Esophagus squamous epithelium (tissue), 5 donors: ENCODE measurements around the gene METRN. TPM values are rescaled to one million over a fixed set of nuclear protein-coding genes. Genes with fewer than 3 reads are reported as not detected.

ENCODE experiments used
- DNase-seq: peaks from one replicate; lab custom pipeline; 2025; lab: John Stamatoyannopoulos, UW
- H3K27ac ChIP-seq, 4 donors: fragments of 200-600 bp; sonication (generic); one replicate each; pipeline ENCODE4 v1.5.1; 2016 to 2019; ENCODE audit warnings: mild to moderate bottlenecking in 1 of 4
- H3K27me3 ChIP-seq, 4 donors: fragments of 200-600 bp; sonication (generic); 1 replicate in 3 of 4; 2 replicates in 1 of 4; pipeline versions ENCODE4 v1.5.1 to v1.6.0; 2017 to 2021; ENCODE audit warnings: antibody characterized with exemption in 1 of 4
- H3K36me3 ChIP-seq, 3 donors: fragments of 200-600 bp; sonication (generic); one replicate each; pipeline ENCODE4 v1.5.1; 2016 to 2019
- H3K4me1 ChIP-seq, 3 donors: fragments of 200-600 bp; sonication (generic); one replicate each; pipeline ENCODE4 v1.5.1; 2017 to 2019
- H3K4me3 ChIP-seq, 4 donors: fragments of 200-600 bp; sonication (generic); 1 replicate in 3 of 4; 2 replicates in 1 of 4; pipeline ENCODE4 v1.5.1; 2016 to 2019; ENCODE audit warnings: mild to moderate bottlenecking in 2 of 4, moderate library complexity in 1 of 4
- H3K9me3 ChIP-seq, 3 donors: fragments of 200-600 bp; sonication (generic); one replicate each; pipeline ENCODE4 v1.5.1; 2016 to 2019
- CTCF ChIP-seq, 6 experiments: fragments of 450-650 bp in 4 of 6; fragments of 200-600 bp in 2 of 6; sonication (generic) in 2 of 6; IDR thresholded peaks; one replicate each; pipeline ENCODE4 v1.5.1; 2016 to 2019; ENCODE audit warnings: antibody characterized with exemption in 6 of 6, mild to moderate bottlenecking in 4 of 6, moderate library complexity in 4 of 6
- POLR2A ChIP-seq, 4 donors: fragments of 450-650 bp; IDR thresholded peaks; one replicate each; pipeline ENCODE4 v1.6.1; 2017; ENCODE audit warnings: antibody characterized with exemption in 4 of 4, mild to moderate bottlenecking in 4 of 4, moderate library complexity in 3 of 4
- WGBS, 2 donors: methylation state at CpG; one replicate each; pipeline ENCODE4 v1.1.5; 2018; 5-methylcytosine and 5-hydroxymethylcytosine counted together
- intact Hi-C: fragments of 100-400 bp; cut with DNase I; formaldehyde crosslinking; loops from one replicate; pipeline ENCODE4 v1.15.0; 2022
- total RNA-seq, 4 donors: library from RNA; depleted of rRNA; stranded (reverse); fragments of >200 nt; gene quantifications; one replicate each; pipeline ENCODE4 v1.1.0, GENCODE V29; 2016
- donor health status: DM: yes; HTN: yes; CAD: no.

Gene METRN
- total RNA-seq, 4 donors from 2014 or later = 4.2 to 12.7 (median 8.8) TPM

- WGBS, 2 donors = 100% methylated on average over 1 of the region's 17 CpGs; no CpG with 5 or more reads in 1 of the 2 donors
- intact Hi-C loops = no loop called here
- no peak overlapping the region for H3K4me3 ChIP-seq
- no peak overlapping the region for H3K27ac ChIP-seq
- H3K27me3 ChIP-seq = peaks cover 0 to 51% (median 0%) of the 10 kb centered on the region in 4 donors
- H3K9me3 ChIP-seq = no peaks in the 10 kb centered on the region
- no peak for DNase-seq
- no peaks in the 10 kb centered on the region for H3K36me3 ChIP-seq
- TF ChIP-seq CTCF (IDR thresholded peaks at IDR 0.05) = no peak
- no peak for TF ChIP-seq POLR2A (IDR thresholded peaks at IDR 0.05)
- H3K4me1 ChIP-seq = peaks cover 7 to 41% (median 12%) of the 10 kb centered on the region in 3 donors
These were observed 47.8 kb downstream of the METRN start for GRCh38 chr16:762595-763268.

GRCh38 chr16:763369-764183 is 48.7 kb downstream of the METRN start:
- Histone ChIP-seq H3K4me3 (no peak overlapping the region), H3K9me3 (no peaks in the 10 kb centered on the region), H3K4me1 (peaks cover 7 to 43% (median 12%) of the 10 kb centered on the region in 3 donors), H3K27ac (no peak overlapping the region), H3K36me3 (no peaks in the 10 kb centered on the region), H3K27me3 (peaks cover 0 to 54% (median 0%) of the 10 kb centered on the region in 4 donors)
- no peak for DNase-seq
- 80% methylated on average over 1 of the region's 21 CpGs; no CpG with 5 or more reads in 1 of the 2 donors for WGBS, 2 donors
- TF ChIP-seq CTCF (IDR thresholded peaks at IDR 0.05) (no peak), POLR2A (IDR thresholded peaks at IDR 0.05) (no peak)
- intact Hi-C loops = no loop called here

- intact Hi-C loops = no loop called here
- TF ChIP-seq CTCF (IDR thresholded peaks at IDR 0.05) (no peak), POLR2A (IDR thresholded peaks at IDR 0.05) (no peak)
- Histone ChIP-seq H3K27me3 (peaks cover 0 to 61% (median 0%) of the 10 kb centered on the region in 4 donors), H3K4me1 (peaks cover 7 to 40% (median 12%) of the 10 kb centered on the region in 3 donors), H3K4me3 (no peak overlapping the region), H3K27ac (no peak overlapping the region), H3K36me3 (no peaks in the 10 kb centered on the region), H3K9me3 (no peaks in the 10 kb centered on the region)
- 71% methylated on average over 7 of the region's 20 CpGs; no CpG with 5 or more reads in 1 of the 2 donors for WGBS, 2 donors
- DNase-seq = no peak
These were observed 49.3 kb downstream of the METRN start for GRCh38 chr16:764184-764750.

- intact Hi-C loops = no loop called here
- Histone ChIP-seq H3K27ac (no peak overlapping the region), H3K4me3 (no peak overlapping the region), H3K27me3 (peaks cover 0 to 67% (median 0%) of the 10 kb centered on the region in 4 donors), H3K4me1 (peaks cover 7 to 33% (median 7%) of the 10 kb centered on the region in 3 donors), H3K9me3 (no peaks in the 10 kb centered on the region), H3K36me3 (no peaks in the 10 kb centered on the region)
- DNase-seq = no peak
- WGBS, 2 donors = no CpG with 5 or more reads among the region's 38 CpGs
- no peak for TF ChIP-seq POLR2A (IDR thresholded peaks at IDR 0.05)
- TF ChIP-seq CTCF (IDR thresholded peaks at IDR 0.05) = no peak
These were observed 50.0 kb downstream of the METRN start for GRCh38 chr16:764848-765487.
